NCI-H128 (cell line): ENCODE measurements around the gene EIF2D.
"Not testable (repeated sequence)": the region's sequence is repeated elsewhere in the genome, so short reads cannot be mapped to it uniquely, and the experiment has no call there.

Source experiments
- DNase-seq: peaks from one replicate; lab custom pipeline; 2025; ENCODE audit not compliant: unreplicated experiment; lab: John Stamatoyannopoulos, UW

Gene EIF2D

DNA sequence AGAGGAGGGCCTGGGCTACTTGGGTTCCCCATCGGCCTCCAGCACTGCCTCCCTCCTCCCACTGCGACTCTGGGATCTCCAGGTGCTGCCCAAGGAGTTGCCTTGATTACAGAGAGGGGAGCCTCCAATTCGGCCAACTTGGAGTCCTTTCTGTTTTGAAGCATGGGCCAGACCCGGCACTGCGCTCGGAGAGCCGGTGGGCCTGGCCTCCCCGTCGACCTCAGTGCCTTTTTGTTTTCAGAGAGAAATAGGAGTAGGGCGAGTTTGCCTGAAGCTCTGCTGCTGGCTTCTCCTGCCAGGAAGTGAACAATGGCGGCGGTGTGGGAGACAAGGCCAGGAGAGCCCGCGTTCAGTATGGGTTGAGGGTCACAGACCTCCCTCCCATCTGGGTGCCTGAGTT is 24.4 kb downstream of the EIF2D start:
- no peak for DNase-seq

DNA sequence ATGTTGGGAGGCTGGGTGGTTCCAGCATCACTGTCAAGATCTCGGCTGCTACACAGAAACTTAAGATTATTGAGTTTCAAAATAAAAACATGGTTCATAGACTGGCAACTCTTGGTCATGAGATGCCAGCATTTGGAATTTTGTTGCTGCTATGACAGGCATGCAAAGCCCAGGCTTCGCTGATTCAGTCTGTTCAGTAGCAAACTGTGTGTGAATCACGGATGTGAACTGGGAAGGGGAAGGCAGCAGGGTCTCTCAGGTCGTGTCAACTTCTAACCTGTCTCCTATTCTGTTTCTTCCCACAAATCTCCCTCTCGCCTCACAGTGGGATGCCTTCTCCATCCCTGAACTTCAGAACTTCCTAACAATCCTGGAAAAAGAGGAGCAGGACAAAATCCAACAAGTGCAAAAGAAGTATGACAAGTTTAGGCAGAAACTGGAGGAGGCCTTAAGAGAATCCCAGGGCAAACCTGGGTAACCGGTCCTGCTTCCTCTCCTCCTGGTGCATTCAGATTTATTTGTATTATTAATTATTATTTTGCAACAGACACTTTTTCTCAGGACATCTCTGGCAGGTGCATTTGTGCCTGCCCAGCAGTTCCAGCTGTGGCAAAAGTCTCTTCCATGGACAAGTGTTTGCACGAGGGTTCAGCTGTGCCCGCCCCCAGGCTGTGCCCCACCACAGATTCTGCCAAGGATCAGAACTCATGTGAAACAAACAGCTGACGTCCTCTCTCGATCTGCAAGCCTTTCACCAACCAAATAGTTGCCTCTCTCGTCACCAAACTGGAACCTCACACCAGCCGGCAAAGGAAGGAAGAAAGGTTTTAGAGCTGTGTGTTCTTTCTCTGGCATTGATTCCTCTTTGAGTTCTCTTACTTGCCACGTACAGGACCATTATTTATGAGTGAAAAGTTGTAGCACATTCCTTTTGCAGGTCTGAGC is 25.5 kb downstream of the EIF2D start:
- DNase-seq: no peak

GRCh38 chr1:206584683-206585082 is 27.6 kb downstream of the EIF2D start:
- no peak for DNase-seq

GRCh38 chr1:206583707-206584648 is 28.3 kb downstream of the EIF2D start:
- DNase-seq: peak; percentile 37

DNA sequence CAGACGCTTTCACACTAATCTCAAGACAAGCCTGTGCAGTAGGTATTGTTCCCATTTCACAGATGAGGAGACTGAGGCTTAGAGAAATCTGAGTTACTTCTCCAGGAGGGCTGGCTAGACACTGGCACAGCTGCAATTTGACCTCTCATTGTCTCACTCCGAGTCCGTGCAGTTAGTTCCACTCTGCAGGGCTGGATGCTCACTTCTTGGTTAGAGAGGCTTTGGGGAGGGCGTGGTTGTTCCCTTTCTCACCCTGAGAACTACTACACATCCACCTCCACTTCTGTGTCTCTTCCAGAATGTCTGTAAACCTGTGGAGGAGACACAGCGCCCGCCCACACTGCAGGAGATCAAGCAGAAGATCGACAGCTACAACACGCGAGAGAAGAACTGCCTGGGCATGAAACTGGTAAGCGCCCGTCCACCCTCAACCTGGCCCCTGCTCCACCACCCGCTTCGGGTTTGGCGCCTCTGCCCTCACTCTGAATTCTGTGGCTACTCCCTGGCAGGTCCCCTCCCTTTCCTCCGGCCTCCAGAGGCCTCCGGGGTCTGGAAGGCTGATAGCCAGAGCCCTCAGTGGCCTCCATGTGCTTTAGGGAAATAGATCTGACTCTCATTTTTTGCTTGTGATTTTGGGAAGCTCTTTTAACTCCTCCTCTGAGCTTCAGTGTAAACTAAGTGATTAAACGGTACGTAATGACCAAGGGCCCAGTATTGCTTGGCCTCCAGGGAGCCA is 29.1 kb downstream of the EIF2D start:
- no peak for DNase-seq

DNA sequence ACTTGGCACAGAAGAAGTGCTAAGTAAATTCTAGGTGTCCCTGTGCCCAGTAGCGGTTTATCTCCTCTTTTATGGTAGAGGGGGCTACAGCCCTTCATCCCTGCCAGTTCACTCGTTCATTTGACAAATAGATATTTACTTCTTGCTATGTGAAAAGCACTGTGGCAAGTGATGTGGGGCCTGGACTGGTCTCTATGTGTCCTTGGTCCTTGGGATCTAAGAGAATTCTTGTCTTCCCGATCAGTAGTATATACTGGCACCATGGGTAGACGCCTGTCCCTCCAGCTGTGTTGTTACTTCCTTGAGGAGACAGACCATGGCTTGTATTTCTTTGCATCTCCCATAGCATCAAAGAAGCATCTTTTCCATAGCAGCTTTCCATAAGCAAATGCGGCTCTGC is 29.7 kb downstream of the EIF2D start:
- DNase-seq: no peak

- no peak for DNase-seq
Observed at GRCh38 chr1:206581571-206581981, 30.7 kb downstream of the EIF2D start.

GRCh38 chr1:206581114-206581497 is 31.2 kb downstream of the EIF2D start:
- DNase-seq: not testable (repeated sequence)

GRCh38 chr1:206580438-206581113 is 31.7 kb downstream of the EIF2D start:
- DNase-seq: no peak

DNA sequence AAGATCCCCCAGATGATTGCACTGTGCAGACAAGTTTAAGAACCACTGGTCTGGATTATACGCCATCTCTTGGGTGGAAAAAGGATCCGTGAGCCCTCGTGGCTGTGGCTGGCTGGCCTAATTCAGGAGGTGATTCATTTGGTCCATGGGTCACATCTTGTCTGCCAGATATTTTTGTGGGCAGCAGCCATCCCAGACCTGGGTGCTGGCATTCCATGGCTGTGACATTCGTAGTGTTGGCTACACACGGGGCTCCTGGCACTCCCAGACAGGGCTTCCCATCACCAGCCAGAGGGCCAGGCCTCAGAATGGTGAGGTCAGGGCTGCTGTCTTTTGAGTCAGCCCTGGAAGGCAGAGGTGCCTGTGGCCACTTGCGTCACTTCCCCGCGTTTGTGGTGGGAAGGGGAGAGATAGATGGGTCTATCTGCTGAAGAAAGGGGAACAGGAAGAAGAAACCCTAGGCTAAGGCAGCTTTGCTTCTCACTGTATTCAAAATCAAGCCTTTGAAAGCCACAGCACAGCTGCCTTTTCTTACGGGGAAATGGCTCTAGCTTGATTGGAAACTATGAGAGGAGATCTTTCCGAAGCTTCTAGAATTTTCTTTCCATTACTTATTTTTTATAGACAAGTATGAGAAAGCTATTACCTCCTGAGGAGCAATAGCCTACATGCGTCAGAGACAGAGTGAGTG is 32.4 kb downstream of the EIF2D start:
- DNase-seq: no peak

DNA sequence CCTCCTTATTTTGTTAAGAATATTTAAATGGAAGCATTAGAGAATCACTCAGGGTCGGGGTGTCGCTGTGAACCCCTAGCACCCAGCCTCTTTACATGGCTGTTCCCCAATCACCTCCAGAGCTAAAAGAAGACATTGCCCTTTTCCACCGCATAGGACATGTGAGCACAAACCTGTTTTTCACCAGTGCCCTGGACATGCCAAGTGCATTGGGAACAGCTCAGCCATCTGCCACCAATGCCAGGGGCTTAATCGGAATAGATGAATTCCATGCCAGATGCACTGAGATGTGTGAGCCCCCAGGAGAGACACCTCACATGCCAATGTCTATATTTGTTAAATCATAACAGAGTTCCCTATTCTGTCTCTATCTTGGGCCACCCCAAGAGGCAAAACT is 33.3 kb downstream of the EIF2D start:
- no peak for DNase-seq

DNA sequence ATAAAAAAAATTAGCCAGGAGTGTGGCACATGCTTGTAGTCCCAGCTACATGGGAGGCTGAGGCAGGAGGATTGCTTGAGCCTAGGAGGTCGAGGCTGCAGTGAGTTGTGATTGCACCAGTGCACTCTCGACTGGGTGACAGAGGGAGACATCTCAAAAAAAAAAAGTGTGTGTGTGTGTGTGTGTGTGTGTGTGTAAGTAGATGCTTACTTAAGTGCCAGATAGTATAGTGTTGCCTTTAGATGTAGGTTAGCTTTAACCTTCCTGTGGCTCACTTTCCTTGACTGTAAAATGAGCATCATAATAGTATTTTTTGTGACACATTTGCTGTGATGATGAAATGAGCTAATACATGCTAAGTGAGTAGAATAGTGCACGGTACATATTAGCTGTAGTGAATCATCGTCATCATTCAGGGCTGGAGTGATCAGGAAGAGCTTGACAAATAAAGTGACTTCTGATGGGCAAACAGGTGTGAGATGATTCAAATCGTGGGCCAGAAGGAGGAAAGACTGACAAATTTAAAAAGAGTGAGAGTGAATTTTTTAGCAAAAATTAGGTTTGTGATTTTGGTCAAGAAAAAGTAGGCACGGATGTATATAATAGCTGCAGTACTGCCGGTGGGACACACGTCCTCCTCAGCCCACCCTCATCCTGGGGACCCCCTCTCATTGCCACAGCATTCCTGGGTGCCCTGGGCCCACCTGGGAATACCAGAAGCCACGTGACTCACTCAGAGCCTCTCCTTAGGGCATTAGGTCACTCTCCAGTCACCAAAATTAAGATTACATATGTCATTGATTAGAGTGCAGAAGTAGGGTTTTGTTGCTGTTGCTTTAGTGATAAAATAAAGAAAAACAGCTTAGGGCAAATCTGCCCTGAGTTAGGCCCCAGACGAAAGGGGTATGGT is 33.9 kb downstream of the EIF2D start:
- no peak for DNase-seq

DNA sequence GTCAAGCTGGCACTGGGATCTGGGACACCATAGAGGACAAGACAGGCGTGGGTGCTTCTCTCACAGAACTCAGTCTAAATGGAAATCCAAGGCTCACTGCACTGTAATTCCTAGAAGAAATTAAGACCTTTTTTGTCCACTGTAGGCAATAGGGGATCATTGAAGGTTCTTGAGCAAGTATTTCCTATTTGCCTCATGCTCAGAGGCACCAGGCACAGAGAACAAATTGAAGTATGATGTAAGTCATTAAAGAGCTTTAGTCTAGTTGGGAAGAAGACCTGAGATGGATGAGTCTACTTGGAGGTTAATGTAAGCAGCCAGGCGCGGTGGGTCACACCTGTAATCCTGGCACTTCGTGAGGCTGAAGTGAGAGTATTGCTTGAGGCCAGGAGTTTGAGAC is 34.6 kb downstream of the EIF2D start:
- no peak for DNase-seq

DNA sequence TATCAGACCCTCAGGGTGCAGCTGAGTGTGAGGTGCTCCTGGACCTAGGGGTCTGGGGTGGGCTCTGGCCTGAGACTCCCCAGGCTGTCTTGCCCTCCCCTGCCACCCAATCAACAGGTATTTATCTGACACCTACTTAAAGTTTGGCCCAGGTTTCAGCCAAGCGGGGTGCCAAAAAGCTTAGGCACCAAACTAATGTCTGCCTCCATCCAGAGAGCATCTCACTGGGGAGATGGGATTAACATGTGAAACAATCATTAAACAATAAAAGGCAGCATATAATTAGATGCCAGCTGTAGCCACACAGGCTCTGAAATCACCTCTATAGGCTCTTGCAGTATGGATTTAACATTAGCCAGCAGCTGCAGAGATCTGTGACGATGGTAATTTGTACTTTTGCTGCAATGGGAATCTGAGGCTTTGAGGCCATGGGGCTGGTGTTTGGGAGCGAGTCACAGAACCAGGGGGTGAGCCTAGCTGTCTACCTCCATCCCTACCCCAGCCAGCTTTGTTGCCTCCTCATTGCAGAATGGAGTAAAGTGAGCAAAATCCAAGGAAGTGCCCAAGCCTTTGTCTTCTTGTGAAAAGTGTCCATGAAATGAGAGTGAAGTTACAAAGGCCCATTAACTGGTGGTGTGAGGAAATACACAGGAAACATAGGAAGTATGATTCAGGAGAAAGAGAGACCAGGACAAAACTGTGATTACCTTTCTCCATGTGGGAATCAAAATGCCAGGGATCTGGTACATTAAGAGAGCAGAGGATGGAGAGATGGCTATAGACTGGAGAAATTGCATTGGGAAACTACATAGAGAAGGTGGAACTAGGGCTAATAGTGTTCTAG is 36.1 kb downstream of the EIF2D start:
- no peak for DNase-seq

DNA sequence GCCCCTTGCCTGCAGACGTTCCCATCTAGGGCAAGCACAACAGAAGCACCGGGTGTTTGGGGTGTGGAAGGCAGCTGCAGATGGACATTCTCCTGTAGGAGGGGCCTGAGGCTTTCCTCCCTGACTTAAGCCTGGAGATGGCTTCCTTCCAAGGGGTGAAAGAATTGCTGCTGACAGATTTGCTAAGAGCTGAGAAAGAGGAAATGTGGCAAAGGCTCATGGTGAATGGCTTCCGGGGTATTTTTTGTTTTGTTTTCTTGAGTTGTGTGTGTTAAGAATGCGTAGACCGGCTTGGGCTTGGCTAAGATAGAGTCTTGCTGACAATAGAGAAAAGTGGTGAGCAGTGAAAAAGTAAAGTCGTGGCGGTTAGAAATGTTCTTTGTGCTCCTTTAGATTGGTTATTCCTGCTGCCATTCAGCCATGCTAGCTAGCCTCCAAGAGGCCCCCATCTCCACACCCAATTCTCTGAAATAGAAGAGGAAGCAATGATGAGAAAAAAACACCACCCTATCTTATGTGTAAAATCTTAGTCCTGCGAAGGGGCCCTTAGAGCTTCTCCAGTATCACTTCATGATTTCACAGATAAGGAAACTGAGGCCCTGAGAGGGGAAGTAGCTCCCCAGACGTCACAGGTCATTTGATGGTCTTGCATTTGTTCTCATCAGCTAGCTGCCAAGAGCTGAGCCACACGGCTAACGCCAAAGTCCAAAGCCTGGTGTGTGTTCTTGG is 36.9 kb downstream of the EIF2D start:
- DNase-seq: no peak

DNA sequence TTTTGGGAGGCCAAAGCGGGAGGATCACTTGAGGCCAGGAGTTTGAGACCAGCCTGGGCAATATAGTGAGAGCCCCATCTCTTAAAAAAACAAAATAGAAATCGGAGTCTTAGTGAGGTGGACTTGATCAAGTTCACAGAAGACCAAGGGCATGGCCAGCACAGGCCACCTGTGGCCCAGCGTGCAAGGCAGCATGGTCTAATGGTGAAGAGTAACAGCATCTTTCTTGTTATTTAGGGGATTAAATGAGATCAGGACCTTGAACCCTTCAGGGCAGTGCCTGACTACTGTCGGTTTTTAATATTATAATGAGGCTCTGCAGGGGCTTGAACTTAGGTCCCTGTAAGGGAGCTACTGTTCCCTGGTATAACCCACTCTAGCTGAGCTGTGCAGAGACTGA is 38.5 kb downstream of the EIF2D start:
- DNase-seq: no peak

DNA sequence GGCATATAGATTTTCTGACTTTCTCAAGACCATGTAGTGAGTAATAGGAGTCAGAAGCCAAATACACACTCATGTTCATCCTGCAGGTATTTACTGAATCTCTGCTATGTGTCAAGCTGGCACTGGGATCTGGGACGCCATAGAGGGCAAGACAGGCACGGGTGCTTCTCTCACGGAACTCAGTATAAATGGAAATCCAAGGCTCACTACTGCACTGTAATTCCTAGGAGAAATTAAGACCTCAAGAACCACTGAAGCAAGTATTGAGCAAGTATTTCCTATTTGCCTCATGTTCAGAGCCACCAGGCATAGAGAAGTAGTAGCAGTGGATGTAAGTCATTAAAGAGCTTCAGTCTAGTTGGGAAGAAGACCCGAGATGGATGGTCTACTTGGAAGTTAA is 38.9 kb downstream of the EIF2D start:
- DNase-seq: no peak
